ENCODE data around the gene ACP1.

Gene ACP1

DNA sequence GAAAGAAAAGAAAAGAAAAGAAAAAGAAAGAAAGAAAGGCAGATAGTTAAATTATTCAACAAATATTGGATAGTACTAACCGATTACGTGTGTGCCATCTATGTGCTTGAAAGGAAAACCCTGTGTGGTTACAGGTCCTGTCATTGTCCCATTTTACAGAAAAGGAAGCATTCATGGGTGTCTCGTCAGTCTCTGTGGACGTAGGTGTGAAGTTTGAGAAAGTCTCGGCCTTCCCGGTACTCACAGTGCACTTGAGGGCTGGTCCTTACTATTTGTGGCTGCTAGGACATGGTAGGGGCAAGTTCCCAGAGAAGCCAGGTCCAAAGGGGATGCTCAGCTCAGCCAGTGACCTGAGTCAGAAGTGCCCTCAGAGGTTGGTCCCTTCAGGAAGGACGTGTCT lies 20.2 kb upstream of the ACP1 start:
- TF ChIP-seq, protein P1, sequence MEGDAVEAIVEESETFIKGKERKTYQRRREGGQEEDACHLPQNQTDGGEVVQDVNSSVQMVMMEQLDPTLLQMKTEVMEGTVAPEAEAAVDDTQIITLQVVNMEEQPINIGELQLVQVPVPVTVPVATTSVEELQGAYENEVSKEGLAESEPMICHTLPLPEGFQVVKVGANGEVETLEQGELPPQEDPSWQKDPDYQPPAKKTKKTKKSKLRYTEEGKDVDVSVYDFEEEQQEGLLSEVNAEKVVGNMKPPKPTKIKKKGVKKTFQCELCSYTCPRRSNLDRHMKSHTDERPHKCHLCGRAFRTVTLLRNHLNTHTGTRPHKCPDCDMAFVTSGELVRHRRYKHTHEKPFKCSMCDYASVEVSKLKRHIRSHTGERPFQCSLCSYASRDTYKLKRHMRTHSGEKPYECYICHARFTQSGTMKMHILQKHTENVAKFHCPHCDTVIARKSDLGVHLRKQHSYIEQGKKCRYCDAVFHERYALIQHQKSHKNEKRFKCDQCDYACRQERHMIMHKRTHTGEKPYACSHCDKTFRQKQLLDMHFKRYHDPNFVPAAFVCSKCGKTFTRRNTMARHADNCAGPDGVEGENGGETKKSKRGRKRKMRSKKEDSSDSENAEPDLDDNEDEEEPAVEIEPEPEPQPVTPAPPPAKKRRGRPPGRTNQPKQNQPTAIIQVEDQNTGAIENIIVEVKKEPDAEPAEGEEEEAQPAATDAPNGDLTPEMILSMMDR (conservative IDR thresholded peaks at IDR 0.05; ENCODE audit: low read depth, low read length): no peak

DNA sequence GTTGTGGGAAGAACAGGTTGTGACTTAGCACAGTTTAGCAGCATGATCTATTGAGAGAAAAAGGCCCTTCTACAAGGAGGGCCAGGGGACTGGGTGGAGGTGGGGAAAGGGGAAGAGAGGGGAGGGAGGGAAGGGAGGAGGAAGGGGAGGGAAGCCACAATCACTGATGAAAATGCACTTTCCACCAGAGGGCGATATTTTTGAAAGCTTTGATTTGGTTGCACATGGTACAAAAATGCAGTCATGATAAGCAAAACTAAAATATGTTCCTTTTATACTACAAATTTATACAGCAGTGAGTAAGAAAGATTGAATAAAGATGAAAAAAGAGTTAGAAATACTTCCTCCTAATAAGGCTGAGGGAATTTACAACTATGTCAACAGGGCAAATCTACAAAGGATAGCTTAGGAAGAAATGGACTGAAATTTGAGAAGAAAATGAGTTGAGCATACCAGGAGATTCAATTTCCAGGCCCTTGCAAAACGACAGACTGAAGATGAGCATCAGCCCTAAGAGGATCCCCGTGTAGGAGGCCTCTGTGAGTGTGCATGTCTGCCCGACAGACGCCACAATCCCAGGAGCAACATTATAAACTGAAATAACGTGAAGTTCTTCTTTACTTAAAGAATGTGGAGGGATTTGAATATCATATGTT lies 18.1 kb upstream of the ACP1 start:
- peak; percentile 83 for DNase-seq (ENCODE audit: low read depth)
- TF ChIP-seq, protein P1 (conservative IDR thresholded peaks at IDR 0.05; ENCODE audit: low read depth, low read length): peak; percentile 75

More for the DNA sequence above, 20.2 kb upstream of the ACP1 start:
- no peak for DNase-seq (ENCODE audit: low read depth)
- no peak overlapping the region for H3K4me3 ChIP-seq (ENCODE audit: low read depth, low read length)

DNA sequence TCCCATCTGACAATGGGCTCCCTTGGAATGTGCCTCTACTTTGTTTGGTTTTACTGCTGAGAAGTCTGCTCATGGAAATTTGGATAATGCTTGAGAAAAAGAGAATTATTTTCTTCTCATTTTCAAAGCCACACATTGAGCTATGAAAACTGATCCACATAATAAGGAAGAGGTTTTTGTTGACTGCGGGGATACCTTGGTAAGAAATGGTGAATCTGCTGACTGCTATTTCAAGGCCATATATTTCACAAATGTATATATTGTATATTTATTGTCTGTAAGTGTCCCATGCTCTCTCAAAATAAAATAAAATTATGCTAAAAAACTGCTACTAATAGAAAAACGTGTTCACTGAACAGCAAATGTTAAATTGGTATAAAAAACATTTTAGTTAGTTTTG lies 16.0 kb upstream of the ACP1 start:
- no peak for DNase-seq (ENCODE audit: low read depth)
- TF ChIP-seq, protein P1 (conservative IDR thresholded peaks at IDR 0.05; ENCODE audit: low read depth, low read length): no peak
- no peak overlapping the region for H3K4me3 ChIP-seq (ENCODE audit: low read depth, low read length)

More for the DNA sequence above, 18.1 kb upstream of the ACP1 start:
- no peak overlapping the region for H3K4me3 ChIP-seq (ENCODE audit: low read depth, low read length)

DNA sequence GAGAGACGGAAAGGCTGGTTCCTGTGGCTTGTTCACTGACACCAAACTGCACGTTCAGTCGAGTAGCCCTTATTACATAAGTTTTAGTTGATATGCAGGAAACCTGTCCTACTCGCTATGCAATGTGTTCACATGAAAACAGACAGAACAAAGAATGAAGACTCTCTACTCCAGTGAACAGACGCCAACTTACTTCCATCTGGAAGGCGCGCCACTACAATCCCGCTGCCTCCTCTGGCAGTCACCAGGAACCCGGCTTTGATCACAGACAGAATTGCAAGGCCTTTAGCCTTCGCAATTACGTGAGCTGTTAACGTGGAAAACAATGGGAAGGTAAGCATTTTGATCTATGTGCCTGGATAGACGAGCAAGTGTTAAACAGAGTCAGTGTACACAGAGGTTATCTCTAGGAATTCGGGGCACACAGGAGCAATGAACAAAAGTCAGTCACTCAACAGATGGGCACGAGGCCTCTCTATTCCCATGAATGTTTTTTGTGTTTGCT lies 15.2 kb upstream of the ACP1 start:
- TF ChIP-seq, protein P1 (conservative IDR thresholded peaks at IDR 0.05; ENCODE audit: low read depth, low read length): no peak
- no peak overlapping the region for H3K4me3 ChIP-seq (ENCODE audit: low read depth, low read length)
- no peak for DNase-seq (ENCODE audit: low read depth)

DNA sequence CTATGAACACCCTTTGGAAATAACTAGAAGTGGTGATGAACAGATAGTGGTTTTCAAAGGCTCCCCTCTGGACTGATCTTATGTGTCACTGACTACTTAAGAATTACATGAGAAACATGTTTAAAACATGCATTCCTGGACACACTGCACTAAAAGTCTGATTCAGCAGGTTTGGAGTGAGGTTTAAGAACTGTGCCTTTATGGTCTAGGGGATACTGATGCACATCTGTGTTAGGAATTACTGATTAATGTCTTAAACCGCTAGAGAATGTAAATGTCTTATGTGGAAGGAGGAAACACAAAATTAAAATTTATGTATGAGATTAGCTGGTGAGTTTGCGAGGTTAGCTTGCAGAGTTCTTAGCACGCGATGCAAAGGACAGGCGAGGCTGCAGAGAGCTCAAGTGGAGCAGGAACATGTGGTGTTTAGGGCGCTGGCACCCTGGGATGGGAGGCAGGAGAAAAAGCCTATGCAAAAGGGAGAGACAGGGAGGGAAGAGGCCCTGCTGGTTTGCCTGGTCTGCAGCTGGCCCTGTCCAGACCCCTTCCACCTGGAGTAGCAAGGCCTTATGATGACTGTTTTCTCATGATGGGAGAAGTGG lies 12.6 kb upstream of the ACP1 start:
- no peak for DNase-seq (ENCODE audit: low read depth)
- no peak overlapping the region for H3K4me3 ChIP-seq (ENCODE audit: low read depth, low read length)
- TF ChIP-seq, protein P1 (conservative IDR thresholded peaks at IDR 0.05; ENCODE audit: low read depth, low read length): no peak

DNA sequence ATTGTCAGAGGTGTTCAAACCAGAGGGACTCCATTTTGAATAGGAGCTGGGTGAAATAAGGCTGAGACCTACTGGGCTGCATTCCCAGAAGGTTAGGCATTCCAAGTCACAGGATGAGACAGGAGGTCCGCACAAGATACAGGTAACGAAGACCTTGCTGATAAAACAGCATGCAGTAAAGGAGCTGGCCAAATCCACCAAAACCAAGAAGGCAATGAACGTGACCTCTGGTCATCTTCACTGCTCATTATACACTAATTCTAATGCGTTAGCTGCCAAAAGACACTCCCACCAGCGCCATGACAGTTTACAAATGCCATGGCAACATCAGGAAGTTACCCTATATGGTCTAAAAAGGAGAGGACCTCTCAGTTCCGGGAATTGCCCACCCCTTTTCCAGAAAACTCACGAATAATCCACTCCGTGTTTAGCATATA lies 11.5 kb upstream of the ACP1 start:
- DNase-seq (ENCODE audit: low read depth): no peak
- no peak overlapping the region for H3K4me3 ChIP-seq (ENCODE audit: low read depth, low read length)
- TF ChIP-seq, protein P1 (conservative IDR thresholded peaks at IDR 0.05; ENCODE audit: low read depth, low read length): no peak

Measured in choroid plexus epithelial cell (primary cell).